Ammon's horn (tissue), 1 donor: Measurements from ENCODE around the gene PPP1R1B.
"Not testable (repeated sequence)": the region's sequence is repeated elsewhere in the genome, so short reads cannot be mapped to it uniquely, and the experiment has no call there.

Experiments
- DNase-seq: peaks from one replicate; pipeline ENCODE4 v3.0.0-alpha.2; 2016; ENCODE audit warnings: low spot score

PPP1R1B gene

DNA sequence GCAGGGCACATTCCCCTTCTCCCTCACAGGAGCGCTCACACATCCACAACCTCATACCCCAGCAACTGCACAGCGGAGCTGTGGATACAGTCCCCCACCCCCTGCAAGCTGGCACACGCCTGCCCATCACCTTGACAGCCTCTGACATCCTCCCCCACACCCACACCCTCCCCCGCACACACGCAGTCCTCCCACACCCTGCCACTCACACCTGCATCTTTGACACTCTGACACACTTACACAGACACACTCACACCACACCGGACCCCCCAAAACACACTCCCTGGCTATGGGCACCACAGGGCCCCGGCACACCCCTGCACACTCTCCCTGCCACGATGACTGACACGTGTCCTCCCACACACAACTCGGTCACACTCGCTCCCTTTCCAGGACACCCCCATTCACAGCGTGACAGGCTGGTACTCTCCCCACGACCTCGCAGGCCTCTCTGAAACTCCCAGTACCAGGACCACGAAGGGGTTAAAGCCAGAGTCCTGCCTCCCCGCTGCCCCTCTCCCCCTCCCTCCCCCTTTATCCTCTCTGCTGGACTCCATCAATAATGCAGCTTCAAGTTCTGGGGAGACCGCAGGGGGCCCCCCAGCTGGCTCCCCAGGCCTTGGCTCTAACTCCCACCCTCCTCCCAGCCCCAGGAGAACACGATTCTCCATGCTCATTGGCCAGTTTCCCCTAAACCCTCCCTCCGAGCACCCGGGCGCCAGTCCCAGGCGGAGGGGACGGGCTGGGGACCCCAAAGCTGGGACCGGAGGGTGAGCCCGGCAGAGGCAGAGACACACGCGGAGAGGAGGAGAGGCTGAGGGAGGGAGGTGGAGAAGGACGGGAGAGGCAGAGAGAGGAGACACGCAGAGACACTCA is at the start of gene PPP1R1B:
PPP1R1B (plus strand) TSS at position 782 of the 876 bp plus-strand sequence. CDS start 441 bp downstream, outside the sequence.
- peak; percentile 55 for DNase-seq

GRCh38 chr17:39578272-39578671 is 48.5 kb upstream of the PPP1R1B start:
- DNase-seq, result no peak

- no peak for DNase-seq
Observed at GRCh38 chr17:39579318-39580081, 47.3 kb upstream of the PPP1R1B start.

DNA sequence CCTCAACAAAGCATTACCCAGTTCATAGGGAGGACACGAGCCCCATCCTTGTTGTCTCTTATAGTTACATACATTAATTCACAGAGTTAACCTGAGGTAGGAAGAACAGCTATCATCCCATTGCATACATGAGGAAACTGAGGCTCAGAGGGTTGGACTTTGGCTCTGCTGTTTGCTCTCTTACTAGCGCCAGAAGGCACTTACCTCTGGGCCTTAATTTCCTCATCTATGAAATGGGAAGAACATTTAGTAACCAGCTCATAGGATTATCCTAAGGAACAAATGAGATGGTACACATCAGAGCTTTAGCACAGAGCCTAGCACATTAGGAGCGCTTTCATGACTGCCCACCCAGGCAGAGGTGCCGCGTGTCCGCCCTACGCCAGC is 46.7 kb upstream of the PPP1R1B start:
- DNase-seq, result no peak

GRCh38 chr17:39581071-39581758 is 45.5 kb upstream of the PPP1R1B start:
- no peak for DNase-seq

DNA sequence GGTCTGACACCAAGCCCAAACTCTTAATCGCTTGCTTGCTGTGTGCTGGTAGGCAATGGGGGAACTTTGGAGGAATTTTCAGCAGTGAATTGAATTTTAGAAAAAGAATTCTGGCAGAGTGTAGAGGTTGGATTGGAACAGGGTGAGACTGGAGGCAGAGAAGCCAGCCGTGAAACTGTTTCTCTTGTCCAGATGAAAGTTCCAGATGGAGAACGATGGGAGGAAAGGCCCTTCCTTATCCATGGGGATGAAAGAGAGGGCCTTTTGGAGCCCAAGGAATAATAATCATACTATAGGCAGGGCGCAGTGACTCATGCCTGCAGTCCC is 45.0 kb upstream of the PPP1R1B start:
- DNase-seq, result no peak

DNA sequence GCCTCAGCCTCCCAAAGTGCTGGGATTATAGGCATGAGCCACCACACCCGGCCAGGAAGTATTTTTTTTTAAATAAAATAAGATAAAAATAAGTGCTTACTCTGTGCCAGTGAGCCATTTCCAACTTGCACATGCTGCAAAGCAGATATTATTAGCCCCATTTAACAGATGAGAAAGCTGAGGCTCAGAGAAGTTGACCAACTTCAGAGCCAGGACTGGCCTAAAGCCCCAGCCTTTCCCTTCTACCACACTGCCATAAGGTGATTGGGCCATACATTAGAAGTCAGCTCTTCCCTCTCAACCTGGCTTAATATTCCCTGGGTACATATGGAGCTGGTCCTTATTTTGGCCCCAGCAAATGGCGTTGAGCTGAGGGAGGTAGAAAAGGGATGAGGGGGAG is 44.1 kb upstream of the PPP1R1B start:
- no peak for DNase-seq

DNA sequence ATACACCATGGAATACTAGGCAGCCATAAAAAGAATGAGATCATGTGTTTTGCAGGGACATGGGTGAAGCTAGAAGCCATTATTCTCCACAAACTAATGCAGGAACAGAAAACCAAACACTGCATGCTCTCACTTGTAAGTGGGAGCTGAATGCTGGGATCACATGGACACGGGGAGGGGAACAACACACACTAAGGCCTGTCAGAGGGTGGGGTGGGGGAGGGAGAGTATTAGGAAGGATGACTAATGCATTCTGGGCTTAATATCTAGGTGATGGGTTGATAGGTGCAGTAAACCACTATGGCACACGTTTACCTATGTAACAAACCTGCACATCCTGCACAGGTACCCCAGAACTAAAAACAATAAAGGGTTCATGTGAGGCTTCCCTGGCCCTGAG is 36.6 kb upstream of the PPP1R1B start:
- DNase-seq, result not testable (repeated sequence)

GRCh38 chr17:39591958-39592954 is 34.5 kb upstream of the PPP1R1B start:
- peak; percentile 58 for DNase-seq

- DNase-seq, result no peak
Observed at GRCh38 chr17:39593371-39593770, 33.4 kb upstream of the PPP1R1B start.

DNA sequence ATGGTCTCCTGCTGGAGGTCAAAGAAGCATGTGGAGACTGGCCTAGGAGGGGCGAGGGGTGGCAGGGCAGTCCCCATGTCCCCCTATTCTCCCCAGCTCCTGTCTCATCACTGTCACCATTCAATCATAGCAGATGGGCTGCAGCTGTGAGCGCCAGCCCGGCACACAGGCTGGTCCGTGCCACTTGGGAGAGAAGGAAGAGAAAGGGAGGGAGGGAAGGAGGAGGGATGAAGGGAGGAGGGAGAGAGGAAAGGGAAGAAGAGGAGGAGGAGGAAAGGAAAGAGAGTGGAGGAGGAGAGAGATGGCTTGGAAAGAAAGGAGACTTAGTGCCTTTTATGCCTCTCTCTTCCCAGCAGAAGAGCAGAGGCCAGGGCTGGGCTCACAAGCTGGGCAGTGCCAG is 31.5 kb upstream of the PPP1R1B start:
- DNase-seq, result no peak

DNA sequence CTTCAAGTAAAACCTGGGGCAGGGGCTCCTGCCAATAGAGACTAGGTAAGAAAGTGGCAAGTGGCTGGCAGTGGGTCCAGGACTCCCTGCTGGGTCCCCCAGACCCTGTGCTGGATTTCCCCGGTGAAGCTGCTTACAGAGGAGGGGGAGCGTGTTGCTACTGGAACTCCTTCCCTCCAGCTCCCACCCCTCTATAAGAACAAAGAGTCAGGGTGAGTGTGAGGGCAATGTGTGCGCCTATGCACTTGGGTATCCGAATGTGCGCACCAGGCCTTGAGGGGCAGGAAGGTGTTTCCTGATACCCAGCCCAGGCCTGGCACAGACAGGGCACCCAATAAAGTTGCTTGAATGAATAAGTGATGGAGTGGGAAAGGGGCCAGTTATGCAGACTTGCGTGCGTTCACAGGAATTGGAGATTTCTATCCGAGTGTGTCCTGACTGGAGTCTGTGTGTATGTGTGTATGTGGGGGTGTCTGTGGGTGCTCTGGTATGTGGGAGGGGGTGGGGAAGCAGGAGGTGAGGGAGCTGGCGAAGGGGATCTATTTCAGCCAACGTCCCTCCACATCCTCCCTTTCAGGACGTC is 30.7 kb upstream of the PPP1R1B start:
- DNase-seq, result no peak

DNA sequence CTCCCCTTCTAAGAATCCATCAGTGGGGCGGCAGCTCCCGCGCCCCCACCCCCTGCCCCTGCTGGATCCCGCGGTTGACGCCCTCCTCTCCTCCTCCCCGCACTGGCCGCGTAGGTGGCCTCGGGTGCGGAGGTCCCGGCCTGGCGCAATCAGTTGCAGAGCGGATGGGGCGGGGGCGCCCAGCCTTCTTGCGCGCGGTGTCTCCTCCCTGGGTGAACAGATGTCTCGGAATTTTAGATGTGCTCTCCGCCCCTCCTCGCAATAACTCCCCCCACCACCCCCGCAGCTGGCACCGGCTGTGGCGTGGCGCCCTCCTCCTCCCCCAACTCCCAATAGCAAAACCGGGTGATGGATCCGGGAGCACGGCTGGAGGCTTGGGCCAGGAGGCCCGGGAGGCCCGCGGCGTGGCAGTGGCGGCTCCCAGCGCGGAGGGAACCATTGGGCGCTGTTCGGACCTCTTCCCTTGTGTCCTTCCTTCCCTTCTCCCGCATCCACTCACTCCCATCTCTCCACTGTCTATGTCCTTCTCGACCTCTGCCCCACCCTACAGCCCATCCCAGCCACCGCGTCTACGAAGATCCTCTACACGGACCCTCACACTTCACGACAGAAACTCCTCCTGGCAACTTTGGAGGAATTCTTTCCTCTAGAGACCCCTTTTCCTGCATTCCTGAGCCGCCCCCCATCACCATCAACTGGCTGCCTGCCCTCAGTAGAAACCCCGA is 30.0 kb upstream of the PPP1R1B start:
- no peak for DNase-seq

DNA sequence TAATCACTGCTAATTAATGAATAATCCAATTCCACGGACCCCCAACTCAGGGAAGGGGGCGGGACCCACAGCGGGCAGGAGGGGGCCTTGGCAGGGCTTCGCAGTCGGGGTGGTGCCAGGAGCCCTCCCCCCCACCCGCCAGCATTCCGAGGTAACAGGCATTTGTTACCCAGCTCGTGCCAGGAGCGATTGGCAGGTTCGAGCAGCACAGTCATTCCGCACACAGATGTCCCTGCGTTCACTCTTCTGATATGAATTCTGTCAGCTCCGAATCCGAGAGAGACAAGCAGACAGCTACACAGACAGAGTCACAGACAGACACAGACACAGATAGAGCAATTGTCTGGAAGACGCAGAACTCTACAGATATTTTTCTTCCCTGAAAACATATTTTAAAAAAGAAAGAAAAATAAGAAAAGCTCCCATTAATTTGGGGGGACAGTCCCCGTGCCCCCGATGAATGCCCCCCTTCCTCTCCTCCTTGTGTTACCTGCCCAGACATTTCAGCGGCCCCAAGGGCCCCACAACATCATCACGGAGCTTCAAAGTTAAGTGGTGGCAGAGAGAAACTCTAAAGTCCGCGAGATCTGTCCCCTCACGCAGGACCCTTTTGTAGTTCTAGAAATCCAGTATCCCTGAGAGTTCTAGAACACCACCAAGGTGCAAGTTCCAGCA is 29.2 kb upstream of the PPP1R1B start:
- DNase-seq, result peak; percentile 63

GRCh38 chr17:39598047-39598481 is 28.7 kb upstream of the PPP1R1B start:
- no peak for DNase-seq

DNA sequence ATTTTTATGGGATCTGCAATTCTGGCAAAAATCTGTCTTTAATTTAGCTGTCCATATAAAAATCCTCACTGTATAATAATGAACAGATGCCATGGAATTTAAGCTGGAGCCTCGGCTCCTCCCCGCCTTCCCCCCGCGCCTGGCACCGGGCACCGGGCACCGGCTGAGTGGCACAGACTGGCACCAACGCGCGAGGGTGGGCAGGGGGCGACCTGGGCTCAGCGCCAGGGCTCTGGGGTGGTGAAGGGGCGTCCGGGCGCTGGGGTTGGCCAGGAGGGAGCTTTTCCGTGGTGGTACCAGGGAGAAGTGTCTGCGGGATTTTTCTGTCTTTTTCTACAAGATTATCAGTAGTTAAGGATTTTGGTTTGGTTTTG is 28.1 kb upstream of the PPP1R1B start:
- no peak for DNase-seq

DNA sequence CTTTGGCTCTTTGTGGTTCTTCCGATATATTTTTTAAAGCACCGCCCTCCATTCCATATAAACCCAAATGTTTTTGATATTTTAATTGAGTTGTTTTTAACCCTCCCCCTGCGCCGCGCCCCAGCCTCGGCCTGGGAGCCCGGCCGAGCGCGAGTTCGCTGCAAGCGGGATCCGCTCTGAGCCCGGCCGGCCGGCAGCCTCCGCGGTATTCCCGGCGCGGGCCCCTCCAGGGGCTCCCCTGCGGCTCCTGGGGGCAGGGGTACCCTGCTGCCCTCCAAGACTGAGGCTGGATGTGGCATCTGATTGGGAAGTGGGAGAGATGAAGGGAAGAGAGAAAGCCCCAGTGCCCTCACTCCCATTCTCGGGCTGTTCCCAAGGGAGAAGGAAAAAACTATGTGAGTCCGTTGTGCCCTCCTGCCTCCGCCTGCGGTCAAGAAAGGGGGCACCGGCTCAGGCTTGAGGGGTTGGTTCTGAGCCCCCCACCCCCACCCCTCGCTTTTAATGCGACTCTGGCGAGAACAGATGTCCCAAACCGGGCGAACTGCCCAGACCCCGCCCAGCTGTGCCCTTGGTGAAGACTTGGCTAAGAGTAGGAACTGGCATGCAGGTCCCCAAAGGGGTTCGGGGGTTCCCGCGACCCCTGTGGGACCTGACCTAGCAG is 27.6 kb upstream of the PPP1R1B start:
- DNase-seq, result no peak

DNA sequence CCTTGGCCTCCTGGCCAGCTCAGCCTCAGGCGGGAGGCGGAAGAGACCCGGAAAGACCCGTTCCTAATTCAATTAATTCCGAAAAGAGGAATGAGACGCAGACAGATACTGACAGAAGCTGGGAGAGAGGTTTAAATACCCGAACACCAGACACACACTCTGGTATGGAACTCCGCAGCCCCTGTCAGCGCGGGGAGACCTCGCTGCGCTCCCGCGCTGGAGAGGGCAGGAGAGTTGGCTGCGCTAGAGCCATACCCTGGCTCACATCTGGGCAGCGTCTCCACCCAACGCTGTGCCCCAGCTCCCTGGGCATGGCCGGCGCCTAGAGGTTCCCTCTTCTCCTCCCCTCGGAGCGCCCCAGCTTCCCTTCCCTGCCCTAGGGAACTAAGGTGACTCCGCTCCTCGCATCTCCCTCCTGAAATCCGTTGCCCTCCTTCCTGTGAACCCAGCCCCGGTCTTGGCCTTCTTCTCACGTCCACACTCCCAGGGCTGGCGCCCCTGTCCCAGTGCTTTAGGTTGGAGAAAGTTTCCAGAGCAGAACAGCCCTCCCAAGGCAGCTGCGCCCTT is 27.0 kb upstream of the PPP1R1B start:
- DNase-seq, result no peak
